Activated B cell treated with CpG ODN at 0.5 μM for 24 hours (primary cell): ENCODE measurements around the gene PRKCE. TPM values are rescaled to one million over a fixed set of nuclear protein-coding genes. Genes with fewer than 3 reads are reported as not detected.

ENCODE experiments used
- ATAC-seq: fragments of 200-7000 bp; cut with Tn5 transposase; one replicate; pipeline ENCODE4 v1.10.0; 2021; ENCODE audit warnings: low read depth, mild to moderate bottlenecking, moderate library complexity
- CTCF ChIA-PET: fragments of 350-600 bp; sonication (Branson Sonifier 250); formaldehyde crosslinking; loops from one replicate; lab custom pipeline; 2021; ENCODE audit warnings: antibody characterized with exemption; lab: Charles Lee
- POLR2A ChIA-PET: fragments of 350-600 bp; sonication (Branson Sonifier 250); formaldehyde crosslinking; loops from one replicate; lab custom pipeline; 2021; ENCODE audit warnings: antibody characterized with exemption; lab: Charles Lee
- DNase-seq: peaks from one replicate; pipeline ENCODE4 v3.0.0; 2022
- H3K27ac Mint-ChIP-seq: one replicate; pipeline ENCODE4 v1.8.0; 2020; ENCODE audit warnings: mixed read lengths
- H3K27me3 Mint-ChIP-seq: one replicate; pipeline ENCODE4 v1.8.0; 2021; ENCODE audit warnings: mixed read lengths
- H3K36me3 Mint-ChIP-seq: one replicate; pipeline ENCODE4 v1.8.0; 2021; ENCODE audit warnings: low read depth, mixed read lengths
- H3K4me1 Mint-ChIP-seq: one replicate; pipeline ENCODE4 v1.8.0; 2021; ENCODE audit warnings: mixed read lengths
- H3K4me3 Mint-ChIP-seq: one replicate; pipeline ENCODE4 v1.8.0; 2020; ENCODE audit warnings: mild to moderate bottlenecking, mixed read lengths
- H3K9me3 Mint-ChIP-seq: one replicate; pipeline ENCODE4 v1.8.0; 2020; ENCODE audit warnings: mixed read lengths
- CTCF ChIP-seq: fragments of 200-600 bp; IDR thresholded peaks from one replicate; pipeline ENCODE4 v1.8.0; 2022; ENCODE audit warnings: antibody characterized with exemption, mild to moderate bottlenecking
- intact Hi-C: fragments of 100-400 bp; cut with micrococcal nuclease; formaldehyde crosslinking; loops from one replicate; pipeline ENCODE4 v1.15.1; 2024
- total RNA-seq: library from RNA; stranded (reverse); gene quantifications from 2 replicates; pipeline ENCODE4 v1.2.3, GENCODE V29; 2022

PRKCE gene
- total RNA-seq, 1 donor from 2014 or later, result 53.8 TPM

GRCh38 chr2:46160326-46160725 is 508.9 kb downstream of the PRKCE start:
- Mint-ChIP-seq H3K36me3 (peaks cover 90% of the 10 kb centered on the region), H3K27me3 (no peaks in the 10 kb centered on the region), H3K4me3 (no peak overlapping the region), H3K27ac (no peak overlapping the region), H3K9me3 (no peaks in the 10 kb centered on the region), H3K4me1 (no peaks in the 10 kb centered on the region)
- CTCF ChIA-PET, result no interaction called here
- no peak for ATAC-seq
- no peak for TF ChIP-seq CTCF
- DNase-seq, result no peak
- POLR2A ChIA-PET, result no interaction called here
- intact Hi-C loops, result no loop called here

- Mint-ChIP-seq H3K27ac (no peak overlapping the region), H3K4me1 (no peaks in the 10 kb centered on the region), H3K27me3 (no peaks in the 10 kb centered on the region), H3K36me3 (peaks cover 89% of the 10 kb centered on the region), H3K4me3 (no peak overlapping the region), H3K9me3 (no peaks in the 10 kb centered on the region)
- POLR2A ChIA-PET, result no interaction called here
- intact Hi-C loops, result no loop called here
- CTCF ChIA-PET, result no interaction called here
- no peak for ATAC-seq
- TF ChIP-seq CTCF, result no peak
- no peak for DNase-seq
Measured at GRCh38 chr2:46161315-46161714, 509.8 kb downstream of the PRKCE start.

DNA sequence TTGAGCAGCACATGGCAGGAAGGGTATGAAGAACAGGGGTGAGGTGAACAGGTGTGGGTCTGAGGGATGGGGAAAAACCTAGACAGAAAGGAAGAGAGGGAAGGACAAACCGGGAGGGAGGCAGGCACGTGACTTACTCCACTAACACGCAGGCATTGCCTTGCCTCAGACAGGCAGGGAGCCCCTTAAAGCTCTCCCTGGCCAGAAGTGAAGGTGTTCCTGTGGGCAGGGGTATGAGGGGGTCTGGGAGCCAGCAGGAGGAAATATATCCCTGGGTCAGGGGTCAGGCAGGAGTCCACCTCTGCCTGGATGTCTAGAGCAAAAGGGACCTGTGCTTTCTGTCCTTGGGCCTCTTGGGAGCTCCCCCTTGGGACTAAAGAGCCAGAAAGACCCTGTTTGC is 510.4 kb downstream of the PRKCE start:
- Mint-ChIP-seq H3K4me3 (no peak overlapping the region), H3K9me3 (no peaks in the 10 kb centered on the region), H3K27ac (no peak overlapping the region), H3K36me3 (peaks cover 83% of the 10 kb centered on the region), H3K27me3 (no peaks in the 10 kb centered on the region), H3K4me1 (no peaks in the 10 kb centered on the region)
- no peak for TF ChIP-seq CTCF
- ChIA-PET POLR2A (no interaction called here), CTCF (no interaction called here)
- intact Hi-C loops, result no loop called here
- ATAC-seq, result no peak
- DNase-seq, result no peak

GRCh38 chr2:46162329-46163097 is 511.0 kb downstream of the PRKCE start:
- TF ChIP-seq CTCF, result no peak
- DNase-seq (no peak), ATAC-seq (no peak)
- Mint-ChIP-seq H3K4me3 (no peak overlapping the region), H3K36me3 (peaks cover 81% of the 10 kb centered on the region), H3K4me1 (no peaks in the 10 kb centered on the region), H3K9me3 (no peaks in the 10 kb centered on the region), H3K27ac (no peak overlapping the region), H3K27me3 (no peaks in the 10 kb centered on the region)
- ChIA-PET CTCF (no interaction called here), POLR2A (no interaction called here)
- intact Hi-C loops, result no loop called here

DNA sequence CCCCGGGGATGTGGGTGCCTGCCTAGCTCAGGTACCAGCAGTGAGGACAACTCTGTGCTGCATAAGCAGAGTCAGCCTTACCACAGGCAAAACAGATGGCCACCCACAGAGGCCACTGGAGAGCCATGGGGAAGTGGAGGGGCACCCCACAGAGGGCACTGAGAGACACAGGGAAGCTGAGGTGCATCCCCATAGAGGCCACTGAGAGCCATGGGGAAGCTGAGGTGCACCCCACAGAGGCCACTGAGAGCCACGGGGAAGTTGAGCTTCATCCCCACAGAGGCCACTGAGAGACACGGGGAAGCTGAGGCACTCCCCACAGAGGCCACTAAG is 511.6 kb downstream of the PRKCE start:
- Mint-ChIP-seq H3K4me1 (no peaks in the 10 kb centered on the region), H3K27ac (no peak overlapping the region), H3K36me3 (peaks cover 79% of the 10 kb centered on the region), H3K4me3 (no peak overlapping the region), H3K27me3 (no peaks in the 10 kb centered on the region), H3K9me3 (no peaks in the 10 kb centered on the region)
- no peak for TF ChIP-seq CTCF
- DNase-seq, result no peak
- CTCF ChIA-PET, result no interaction called here
- POLR2A ChIA-PET, result no interaction called here
- intact Hi-C loops, result no loop called here
- ATAC-seq, result no peak
